Measurements from ENCODE around the gene RASAL2.

Gene RASAL2

DNA sequence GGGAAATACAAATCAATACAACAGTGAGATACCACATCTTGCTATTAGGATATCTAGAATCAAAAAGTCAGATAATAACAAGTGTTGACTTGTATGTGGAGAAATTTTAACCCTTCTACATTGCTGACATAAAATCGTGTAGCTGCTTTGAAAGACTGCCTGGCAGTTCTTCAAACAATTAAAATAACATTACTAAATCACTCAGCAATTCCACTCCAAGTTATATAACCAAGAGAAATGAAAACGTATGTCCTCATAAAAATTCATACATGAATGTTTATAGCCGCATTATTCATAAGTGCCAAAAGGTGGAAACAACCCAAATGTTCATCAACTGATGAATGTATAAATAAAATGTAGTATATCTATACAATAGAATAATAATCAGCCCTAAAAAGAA lies 164.6 kb downstream of the RASAL2 start:
- no peak overlapping the region for H3K27ac ChIP-seq (ENCODE audit: low read length)
- no peaks in the 10 kb centered on the region for H3K79me2 ChIP-seq (ENCODE audit: low read length)
- no peak overlapping the region for H3K4me3 ChIP-seq (ENCODE audit: low read length)
- no peak for TF ChIP-seq EZH2phosphoT487 (IDR thresholded peaks at IDR 0.05; ENCODE audit: low read depth)
- TF ChIP-seq, protein P1, sequence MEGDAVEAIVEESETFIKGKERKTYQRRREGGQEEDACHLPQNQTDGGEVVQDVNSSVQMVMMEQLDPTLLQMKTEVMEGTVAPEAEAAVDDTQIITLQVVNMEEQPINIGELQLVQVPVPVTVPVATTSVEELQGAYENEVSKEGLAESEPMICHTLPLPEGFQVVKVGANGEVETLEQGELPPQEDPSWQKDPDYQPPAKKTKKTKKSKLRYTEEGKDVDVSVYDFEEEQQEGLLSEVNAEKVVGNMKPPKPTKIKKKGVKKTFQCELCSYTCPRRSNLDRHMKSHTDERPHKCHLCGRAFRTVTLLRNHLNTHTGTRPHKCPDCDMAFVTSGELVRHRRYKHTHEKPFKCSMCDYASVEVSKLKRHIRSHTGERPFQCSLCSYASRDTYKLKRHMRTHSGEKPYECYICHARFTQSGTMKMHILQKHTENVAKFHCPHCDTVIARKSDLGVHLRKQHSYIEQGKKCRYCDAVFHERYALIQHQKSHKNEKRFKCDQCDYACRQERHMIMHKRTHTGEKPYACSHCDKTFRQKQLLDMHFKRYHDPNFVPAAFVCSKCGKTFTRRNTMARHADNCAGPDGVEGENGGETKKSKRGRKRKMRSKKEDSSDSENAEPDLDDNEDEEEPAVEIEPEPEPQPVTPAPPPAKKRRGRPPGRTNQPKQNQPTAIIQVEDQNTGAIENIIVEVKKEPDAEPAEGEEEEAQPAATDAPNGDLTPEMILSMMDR (IDR thresholded peaks at IDR 0.05; ENCODE audit: low read depth, low read length), result no peak
- no peaks in the 10 kb centered on the region for H3K36me3 ChIP-seq (replicated peaks; ENCODE audit: low read depth, low read length)
- peaks cover 8% of the 10 kb centered on the region for H3K4me1 ChIP-seq (ENCODE audit: low read length)
- H4K20me1 ChIP-seq (ENCODE audit: insufficient read depth, low read length), result no peaks in the 10 kb centered on the region
- H3K4me2 ChIP-seq (ENCODE audit: low read length), result no peak overlapping the region
- H3K9me3 ChIP-seq (ENCODE audit: insufficient read depth, low read length), result no peaks in the 10 kb centered on the region
- H3K27me3 ChIP-seq (ENCODE audit: low read depth, low read length), result no peaks in the 10 kb centered on the region
- H3K9ac ChIP-seq (ENCODE audit: low read length), result no peak overlapping the region
- H2AFZ ChIP-seq (ENCODE audit: low read depth, low read length), result no peak overlapping the region

DNA sequence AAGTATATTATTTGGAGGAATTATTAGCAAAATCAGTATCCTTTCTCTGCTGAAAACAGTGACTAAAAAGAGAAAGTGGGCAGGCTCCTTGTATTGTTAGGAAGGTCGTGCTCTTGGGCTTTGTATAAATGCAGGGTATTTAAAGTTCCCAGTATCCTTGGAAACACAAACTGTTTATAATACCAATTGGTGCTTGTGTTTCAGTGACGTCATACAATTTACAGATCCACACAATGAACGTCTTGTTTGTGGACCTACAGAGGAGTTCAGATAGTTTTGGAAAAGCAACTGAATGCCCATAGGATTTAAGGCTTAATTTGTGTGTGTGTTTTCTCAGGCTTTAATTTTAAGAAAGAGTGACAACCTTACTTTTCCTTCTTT lies 168.2 kb downstream of the RASAL2 start:
- Histone ChIP-seq H3K4me2 (ENCODE audit: low read length) (no peak overlapping the region), H3K36me3 (replicated peaks; ENCODE audit: low read depth, low read length) (no peaks in the 10 kb centered on the region), H3K27ac (ENCODE audit: low read length) (no peak overlapping the region), H3K9ac (ENCODE audit: low read length) (no peak overlapping the region), H2AFZ (ENCODE audit: low read depth, low read length) (no peak overlapping the region), H3K4me3 (ENCODE audit: low read length) (no peak overlapping the region), H4K20me1 (ENCODE audit: insufficient read depth, low read length) (no peaks in the 10 kb centered on the region), H3K4me1 (ENCODE audit: low read length) (peaks cover 15% of the 10 kb centered on the region), H3K79me2 (ENCODE audit: low read length) (no peaks in the 10 kb centered on the region), H3K9me3 (ENCODE audit: insufficient read depth, low read length) (no peaks in the 10 kb centered on the region), H3K27me3 (ENCODE audit: low read depth, low read length) (no peaks in the 10 kb centered on the region)
- no peak for TF ChIP-seq EZH2phosphoT487 (IDR thresholded peaks at IDR 0.05; ENCODE audit: low read depth)
- TF ChIP-seq, protein P1 (IDR thresholded peaks at IDR 0.05; ENCODE audit: low read depth, low read length), result no peak

DNA sequence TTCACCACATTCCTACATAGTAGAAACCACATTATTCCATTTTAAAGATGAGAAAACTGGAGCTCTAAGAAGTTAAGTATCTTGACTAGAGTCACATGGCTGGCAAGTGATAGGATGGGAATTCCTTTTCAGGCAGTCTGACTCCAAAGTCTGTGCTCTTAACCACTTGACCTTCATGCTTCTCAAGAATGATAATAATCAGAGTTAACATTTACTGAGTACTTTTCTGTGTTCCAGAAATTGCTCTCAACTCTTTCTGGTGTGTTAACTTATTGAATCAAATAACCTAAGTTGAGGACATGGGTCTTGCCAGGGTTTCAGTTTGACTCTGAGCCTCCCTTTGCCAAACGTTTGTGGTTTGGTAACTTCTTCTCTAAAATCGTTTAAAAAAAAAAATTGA lies 169.4 kb downstream of the RASAL2 start:
- Histone ChIP-seq H3K79me2 (ENCODE audit: low read length) (no peaks in the 10 kb centered on the region), H3K27me3 (ENCODE audit: low read depth, low read length) (no peaks in the 10 kb centered on the region), H2AFZ (ENCODE audit: low read depth, low read length) (no peak overlapping the region), H3K4me3 (ENCODE audit: low read length) (no peak overlapping the region), H3K9me3 (ENCODE audit: insufficient read depth, low read length) (no peaks in the 10 kb centered on the region), H3K9ac (ENCODE audit: low read length) (no peak overlapping the region), H4K20me1 (ENCODE audit: insufficient read depth, low read length) (no peaks in the 10 kb centered on the region), H3K4me1 (ENCODE audit: low read length) (peaks cover 15% of the 10 kb centered on the region), H3K36me3 (replicated peaks; ENCODE audit: low read depth, low read length) (no peaks in the 10 kb centered on the region), H3K27ac (ENCODE audit: low read length) (no peak overlapping the region), H3K4me2 (ENCODE audit: low read length) (peak overlapping the region; percentile 51)
- no peak for TF ChIP-seq EZH2phosphoT487 (IDR thresholded peaks at IDR 0.05; ENCODE audit: low read depth)
- TF ChIP-seq, protein P1 (IDR thresholded peaks at IDR 0.05; ENCODE audit: low read depth, low read length), result no peak

DNA sequence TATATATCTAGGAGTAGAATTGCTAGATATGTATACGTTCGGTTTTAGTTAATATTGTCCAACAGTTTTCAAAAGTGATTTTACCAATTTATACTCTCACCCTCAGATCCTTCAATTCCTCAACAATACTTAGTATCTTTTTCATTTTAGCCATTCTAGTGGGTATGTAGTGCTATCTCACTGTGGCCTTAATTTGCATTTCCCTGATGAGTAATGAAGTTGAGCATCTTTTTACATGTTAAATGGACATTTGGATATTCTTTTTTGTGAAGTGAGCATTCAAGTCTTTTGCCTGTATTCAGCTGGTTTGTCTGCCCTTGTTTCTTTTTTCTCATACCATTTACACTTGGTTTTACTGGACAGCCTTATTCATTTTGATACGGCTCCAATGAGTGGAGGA lies 172.2 kb downstream of the RASAL2 start:
- H3K4me1 ChIP-seq (ENCODE audit: low read length), result peaks cover 22% of the 10 kb centered on the region
- no peaks in the 10 kb centered on the region for H4K20me1 ChIP-seq (ENCODE audit: insufficient read depth, low read length)
- H3K4me3 ChIP-seq (ENCODE audit: low read length), result no peak overlapping the region
- no peaks in the 10 kb centered on the region for H3K36me3 ChIP-seq (replicated peaks; ENCODE audit: low read depth, low read length)
- H3K9me3 ChIP-seq (ENCODE audit: insufficient read depth, low read length), result no peaks in the 10 kb centered on the region
- H3K27ac ChIP-seq (ENCODE audit: low read length), result no peak overlapping the region
- TF ChIP-seq EZH2phosphoT487 (IDR thresholded peaks at IDR 0.05; ENCODE audit: low read depth), result no peak
- TF ChIP-seq, protein P1 (IDR thresholded peaks at IDR 0.05; ENCODE audit: low read depth, low read length), result no peak
- H3K9ac ChIP-seq (ENCODE audit: low read length), result no peak overlapping the region
- H3K4me2 ChIP-seq (ENCODE audit: low read length), result no peak overlapping the region
- no peaks in the 10 kb centered on the region for H3K79me2 ChIP-seq (ENCODE audit: low read length)
- no peak overlapping the region for H2AFZ ChIP-seq (ENCODE audit: low read depth, low read length)
- H3K27me3 ChIP-seq (ENCODE audit: low read depth, low read length), result no peaks in the 10 kb centered on the region
